Panc1 (cell line): ENCODE data around the gene HTR3B.

Experiments
- POLR2AphosphoS5 ChIP-seq: IDR thresholded peaks from 2 replicates; pipeline ENCODE4 v1.6.1; 2012; ENCODE audit warnings: mild to moderate bottlenecking, low read depth, low read length, moderate library complexity
- SIN3A ChIP-seq: IDR thresholded peaks from 2 replicates; pipeline ENCODE4 v1.6.1; 2012; ENCODE audit warnings: low read depth, mild to moderate bottlenecking, low read length, moderate library complexity, borderline replicate concordance; ENCODE audit not compliant: insufficient read depth
- TF ChIP-seq, protein P1 (sequence below): fragments of 450-650 bp; IDR thresholded peaks from 2 replicates; pipeline ENCODE4 v1.5.1; 2017; ENCODE audit warnings: mild to moderate bottlenecking
- TF ChIP-seq, protein P2 (sequence below), 2 experiments: IDR thresholded peaks; 2 replicates each; pipeline ENCODE4 v1.6.1; 2011 to 2012; ENCODE audit warnings: low read depth in 2 of 2, control low read depth in 1 of 2, low read length in 1 of 2, mild to moderate bottlenecking in 1 of 2, moderate library complexity in 1 of 2; ENCODE audit not compliant: insufficient read depth in 1 of 2

DNA sequence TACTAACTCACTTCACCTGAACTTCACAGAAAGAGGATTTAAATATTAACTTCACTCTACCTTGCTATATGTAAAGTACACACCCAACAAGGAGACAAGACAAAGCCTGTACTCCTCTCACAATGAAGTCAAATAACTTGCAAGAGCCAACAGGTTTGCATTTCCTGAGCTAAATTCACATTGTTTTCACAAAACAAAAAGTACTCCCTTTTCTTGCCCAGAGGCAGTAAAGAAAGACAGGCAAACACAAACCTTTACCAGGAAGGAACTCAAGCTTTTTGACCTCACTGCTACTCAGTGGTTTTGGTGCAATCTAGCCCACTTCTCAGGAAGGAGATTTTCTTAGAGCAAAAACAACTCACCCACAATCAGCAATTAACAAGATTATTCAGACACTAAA lies 44.9 kb upstream of the HTR3B start:
- TF ChIP-seq, protein P1, sequence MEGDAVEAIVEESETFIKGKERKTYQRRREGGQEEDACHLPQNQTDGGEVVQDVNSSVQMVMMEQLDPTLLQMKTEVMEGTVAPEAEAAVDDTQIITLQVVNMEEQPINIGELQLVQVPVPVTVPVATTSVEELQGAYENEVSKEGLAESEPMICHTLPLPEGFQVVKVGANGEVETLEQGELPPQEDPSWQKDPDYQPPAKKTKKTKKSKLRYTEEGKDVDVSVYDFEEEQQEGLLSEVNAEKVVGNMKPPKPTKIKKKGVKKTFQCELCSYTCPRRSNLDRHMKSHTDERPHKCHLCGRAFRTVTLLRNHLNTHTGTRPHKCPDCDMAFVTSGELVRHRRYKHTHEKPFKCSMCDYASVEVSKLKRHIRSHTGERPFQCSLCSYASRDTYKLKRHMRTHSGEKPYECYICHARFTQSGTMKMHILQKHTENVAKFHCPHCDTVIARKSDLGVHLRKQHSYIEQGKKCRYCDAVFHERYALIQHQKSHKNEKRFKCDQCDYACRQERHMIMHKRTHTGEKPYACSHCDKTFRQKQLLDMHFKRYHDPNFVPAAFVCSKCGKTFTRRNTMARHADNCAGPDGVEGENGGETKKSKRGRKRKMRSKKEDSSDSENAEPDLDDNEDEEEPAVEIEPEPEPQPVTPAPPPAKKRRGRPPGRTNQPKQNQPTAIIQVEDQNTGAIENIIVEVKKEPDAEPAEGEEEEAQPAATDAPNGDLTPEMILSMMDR: no peak
- TF ChIP-seq, protein P2, sequence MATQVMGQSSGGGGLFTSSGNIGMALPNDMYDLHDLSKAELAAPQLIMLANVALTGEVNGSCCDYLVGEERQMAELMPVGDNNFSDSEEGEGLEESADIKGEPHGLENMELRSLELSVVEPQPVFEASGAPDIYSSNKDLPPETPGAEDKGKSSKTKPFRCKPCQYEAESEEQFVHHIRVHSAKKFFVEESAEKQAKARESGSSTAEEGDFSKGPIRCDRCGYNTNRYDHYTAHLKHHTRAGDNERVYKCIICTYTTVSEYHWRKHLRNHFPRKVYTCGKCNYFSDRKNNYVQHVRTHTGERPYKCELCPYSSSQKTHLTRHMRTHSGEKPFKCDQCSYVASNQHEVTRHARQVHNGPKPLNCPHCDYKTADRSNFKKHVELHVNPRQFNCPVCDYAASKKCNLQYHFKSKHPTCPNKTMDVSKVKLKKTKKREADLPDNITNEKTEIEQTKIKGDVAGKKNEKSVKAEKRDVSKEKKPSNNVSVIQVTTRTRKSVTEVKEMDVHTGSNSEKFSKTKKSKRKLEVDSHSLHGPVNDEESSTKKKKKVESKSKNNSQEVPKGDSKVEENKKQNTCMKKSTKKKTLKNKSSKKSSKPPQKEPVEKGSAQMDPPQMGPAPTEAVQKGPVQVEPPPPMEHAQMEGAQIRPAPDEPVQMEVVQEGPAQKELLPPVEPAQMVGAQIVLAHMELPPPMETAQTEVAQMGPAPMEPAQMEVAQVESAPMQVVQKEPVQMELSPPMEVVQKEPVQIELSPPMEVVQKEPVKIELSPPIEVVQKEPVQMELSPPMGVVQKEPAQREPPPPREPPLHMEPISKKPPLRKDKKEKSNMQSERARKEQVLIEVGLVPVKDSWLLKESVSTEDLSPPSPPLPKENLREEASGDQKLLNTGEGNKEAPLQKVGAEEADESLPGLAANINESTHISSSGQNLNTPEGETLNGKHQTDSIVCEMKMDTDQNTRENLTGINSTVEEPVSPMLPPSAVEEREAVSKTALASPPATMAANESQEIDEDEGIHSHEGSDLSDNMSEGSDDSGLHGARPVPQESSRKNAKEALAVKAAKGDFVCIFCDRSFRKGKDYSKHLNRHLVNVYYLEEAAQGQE (IDR thresholded peaks at IDR 0.05; ENCODE audit: insufficient read depth in 1 of 2, low read depth in 2 of 2, low read length in 1 of 2): no peak
- TF ChIP-seq POLR2AphosphoS5: no peak
- no peak for TF ChIP-seq SIN3A
